Measurements from ENCODE around the gene ASB1.

The ASB1 gene

DNA sequence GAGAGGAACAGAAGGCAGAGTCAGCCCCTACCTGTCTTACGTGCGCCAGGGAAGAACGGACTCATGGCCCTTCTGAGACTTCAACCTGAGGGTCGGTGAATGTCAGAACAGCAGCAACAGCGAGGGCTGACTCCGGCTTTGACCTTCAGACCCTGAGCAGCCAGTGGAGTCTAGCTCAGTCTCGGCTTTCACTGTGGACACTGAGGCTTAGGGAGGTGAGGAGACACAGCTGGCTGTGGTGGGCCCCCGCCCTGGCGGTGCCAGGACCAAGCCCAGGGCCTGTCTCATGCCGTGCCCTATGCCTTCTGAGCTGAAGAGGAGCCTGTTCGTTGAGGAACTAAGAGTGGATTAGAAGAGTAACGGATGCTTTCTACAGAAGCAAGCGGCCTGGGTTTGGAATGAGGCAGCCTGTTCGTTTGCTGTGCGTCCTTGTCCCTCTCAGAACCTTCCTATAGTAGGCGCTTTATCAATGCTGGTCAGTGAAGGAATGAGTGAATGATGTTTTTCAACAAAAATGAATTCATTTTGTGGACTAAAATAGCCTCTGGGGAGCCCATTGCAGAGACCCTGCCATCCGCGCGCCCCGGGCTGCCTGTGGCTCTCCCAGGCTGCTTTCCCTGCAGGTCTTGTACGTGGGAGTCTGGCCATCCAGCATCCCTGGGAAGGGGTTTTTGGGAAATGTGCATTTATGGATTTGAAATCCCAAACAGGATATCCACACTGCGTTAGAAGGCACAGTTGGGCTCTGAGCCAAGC is 38.9 kb downstream of the ASB1 start:
- ChIA-PET CTCF (no interaction called here), POLR2A (no interaction called here)
- TF ChIP-seq LEF1 (IDR thresholded peaks at IDR 0.05; ENCODE audit: borderline replicate concordance) (no peak), ARNT (IDR thresholded peaks at IDR 0.05) (no peak), FOXK2 (IDR thresholded peaks at IDR 0.05) (no peak), L3MBTL2 (conservative IDR thresholded peaks at IDR 0.05) (no peak), SP1 (IDR thresholded peaks at IDR 0.05) (no peak), FOXM1 (IDR thresholded peaks at IDR 0.05; ENCODE audit: borderline replicate concordance) (no peak), TARDBP (IDR thresholded peaks at IDR 0.05) (no peak)
- no peak for DNase-seq (ENCODE audit: extremely low spot score)

DNA sequence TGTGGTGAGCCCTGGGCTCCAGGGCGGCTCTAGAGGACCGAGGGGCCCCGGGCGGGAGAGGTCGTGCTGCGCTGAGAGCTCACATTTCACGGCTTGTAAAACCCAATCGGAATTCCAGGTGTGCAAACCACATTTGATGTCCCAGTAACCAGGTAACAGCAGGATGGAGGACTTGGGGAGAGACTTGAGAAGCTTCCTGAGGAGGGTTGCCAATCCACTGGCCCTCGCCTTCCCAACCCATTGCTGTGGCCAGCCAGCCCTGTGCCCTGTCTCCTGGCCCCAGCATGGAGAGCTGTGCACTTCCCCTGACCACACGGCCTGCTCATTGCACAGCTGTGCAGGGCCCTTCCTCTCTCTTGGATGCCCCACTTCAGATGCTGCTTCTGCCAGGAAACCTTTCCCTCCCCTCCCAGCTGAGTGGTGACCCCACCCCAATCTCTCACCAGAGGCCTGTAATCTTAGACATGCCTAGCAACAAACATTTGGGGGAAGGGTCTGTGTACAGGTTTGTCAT is 39.6 kb downstream of the ASB1 start:
- POLR2A ChIA-PET, result no interaction called here
- CTCF ChIA-PET, result no interaction called here
- no peak for TF ChIP-seq TARDBP (IDR thresholded peaks at IDR 0.05)
- no peak for TF ChIP-seq L3MBTL2 (conservative IDR thresholded peaks at IDR 0.05)
- no peak for TF ChIP-seq NFRKB (IDR thresholded peaks at IDR 0.05)
- no peak for TF ChIP-seq ARNT (IDR thresholded peaks at IDR 0.05)
- no peak for TF ChIP-seq SUZ12 (IDR thresholded peaks at IDR 0.05)
- no peak for TF ChIP-seq LEF1 (IDR thresholded peaks at IDR 0.05; ENCODE audit: borderline replicate concordance)
- TF ChIP-seq ELF4 (IDR thresholded peaks at IDR 0.05), result no peak
- TF ChIP-seq, protein P1, sequence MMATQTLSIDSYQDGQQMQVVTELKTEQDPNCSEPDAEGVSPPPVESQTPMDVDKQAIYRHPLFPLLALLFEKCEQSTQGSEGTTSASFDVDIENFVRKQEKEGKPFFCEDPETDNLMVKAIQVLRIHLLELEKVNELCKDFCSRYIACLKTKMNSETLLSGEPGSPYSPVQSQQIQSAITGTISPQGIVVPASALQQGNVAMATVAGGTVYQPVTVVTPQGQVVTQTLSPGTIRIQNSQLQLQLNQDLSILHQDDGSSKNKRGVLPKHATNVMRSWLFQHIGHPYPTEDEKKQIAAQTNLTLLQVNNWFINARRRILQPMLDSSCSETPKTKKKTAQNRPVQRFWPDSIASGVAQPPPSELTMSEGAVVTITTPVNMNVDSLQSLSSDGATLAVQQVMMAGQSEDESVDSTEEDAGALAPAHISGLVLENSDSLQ (IDR thresholded peaks at IDR 0.05), result no peak
- no peak for DNase-seq (ENCODE audit: extremely low spot score)

DNA sequence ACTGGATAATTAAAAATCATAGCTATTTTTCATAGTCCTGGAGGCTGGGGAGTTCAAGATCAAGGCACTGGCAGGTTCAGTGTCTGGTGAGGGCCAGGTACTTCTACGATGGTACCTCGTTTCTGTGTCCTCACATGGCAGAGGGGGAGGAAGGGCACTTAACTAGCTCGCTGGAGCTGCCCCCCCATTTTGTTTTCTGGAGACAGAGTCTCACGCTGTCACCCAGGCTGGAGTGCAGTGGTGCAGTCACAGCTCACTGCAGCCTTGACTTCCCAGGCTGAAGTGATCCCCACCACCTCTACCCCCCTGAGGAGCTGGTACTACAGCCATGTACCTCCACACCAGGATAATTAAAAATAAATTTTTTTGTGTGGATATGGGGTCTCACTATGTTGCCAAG is 40.3 kb downstream of the ASB1 start:
- no peak for TF ChIP-seq TARDBP (IDR thresholded peaks at IDR 0.05)
- TF ChIP-seq CTBP1 (IDR thresholded peaks at IDR 0.05; ENCODE audit: borderline replicate concordance), result no peak
- no peak for TF ChIP-seq ELF4 (IDR thresholded peaks at IDR 0.05)
- TF ChIP-seq BHLHE40 (IDR thresholded peaks at IDR 0.05; ENCODE audit: borderline replicate concordance), result no peak
- TF ChIP-seq L3MBTL2 (conservative IDR thresholded peaks at IDR 0.05), result no peak
- no peak for TF ChIP-seq LEF1 (IDR thresholded peaks at IDR 0.05; ENCODE audit: borderline replicate concordance)
- no peak for TF ChIP-seq SUZ12 (IDR thresholded peaks at IDR 0.05)
- no peak for TF ChIP-seq ZNF384 (IDR thresholded peaks at IDR 0.05)
- POLR2A ChIA-PET, result no interaction called here
- DNase-seq (ENCODE audit: extremely low spot score), result no peak
- CTCF ChIA-PET, result no interaction called here

DNA sequence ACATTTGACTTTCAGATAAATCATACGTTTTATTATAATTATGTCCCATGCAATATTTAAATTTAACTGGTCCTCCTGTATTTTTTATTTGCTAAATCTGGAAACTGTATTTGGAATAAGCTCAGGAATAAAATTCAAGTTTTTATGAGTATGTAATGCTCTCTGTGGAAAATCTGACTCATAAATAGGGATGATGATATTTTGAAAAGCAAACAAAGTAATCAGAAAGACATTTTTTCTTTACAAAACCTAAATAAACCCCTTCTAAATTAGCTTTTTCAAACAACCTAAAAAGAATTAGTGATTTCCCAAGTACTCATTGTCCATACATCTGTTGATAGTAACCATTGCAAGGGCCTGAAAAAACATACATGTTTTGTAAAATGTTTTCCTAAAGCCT is 41.1 kb downstream of the ASB1 start:
- POLR2A ChIA-PET, result no interaction called here
- TF ChIP-seq FOXM1 (IDR thresholded peaks at IDR 0.05; ENCODE audit: borderline replicate concordance) (no peak), ELF4 (IDR thresholded peaks at IDR 0.05) (no peak), NFRKB (IDR thresholded peaks at IDR 0.05) (no peak), FOXA1 (IDR thresholded peaks at IDR 0.05) (no peak), L3MBTL2 (conservative IDR thresholded peaks at IDR 0.05) (no peak), CTBP1 (IDR thresholded peaks at IDR 0.05; ENCODE audit: borderline replicate concordance) (no peak), ARNT (IDR thresholded peaks at IDR 0.05) (no peak), SP1 (IDR thresholded peaks at IDR 0.05) (no peak), LEF1 (IDR thresholded peaks at IDR 0.05; ENCODE audit: borderline replicate concordance) (no peak), TARDBP (IDR thresholded peaks at IDR 0.05) (no peak), FOXK2 (IDR thresholded peaks at IDR 0.05) (no peak)
- TF ChIP-seq, protein P1 (IDR thresholded peaks at IDR 0.05), result no peak
- no peak for DNase-seq (ENCODE audit: extremely low spot score)
- CTCF ChIA-PET, result no interaction called here

DNA sequence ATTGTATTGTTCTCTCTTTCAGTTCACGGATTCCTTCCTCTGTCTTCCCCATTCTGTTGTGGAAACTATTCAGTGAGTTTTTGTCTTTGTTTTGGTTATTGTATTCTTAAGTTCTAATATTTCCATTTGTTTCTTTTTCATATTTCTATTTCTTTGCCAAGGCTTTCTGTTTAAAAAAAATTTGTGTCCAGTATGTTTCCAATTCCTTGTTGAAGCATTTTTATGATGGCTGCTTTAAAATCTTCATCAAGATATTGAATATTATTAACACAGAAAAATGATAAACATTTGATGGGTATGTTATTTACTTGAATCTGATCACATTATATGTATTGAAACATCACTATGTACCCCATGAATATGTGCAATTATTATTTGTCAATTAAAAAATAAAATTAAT is 42.4 kb downstream of the ASB1 start:
- TF ChIP-seq L3MBTL2 (conservative IDR thresholded peaks at IDR 0.05), result no peak
- TF ChIP-seq SUZ12 (IDR thresholded peaks at IDR 0.05), result no peak
- TF ChIP-seq CTBP1 (IDR thresholded peaks at IDR 0.05; ENCODE audit: borderline replicate concordance), result no peak
- TF ChIP-seq HDGF (IDR thresholded peaks at IDR 0.05; ENCODE audit: borderline replicate concordance), result no peak
- no peak for TF ChIP-seq ZNF384 (IDR thresholded peaks at IDR 0.05)
- no peak for TF ChIP-seq ELF4 (IDR thresholded peaks at IDR 0.05)
- TF ChIP-seq NFRKB (IDR thresholded peaks at IDR 0.05), result no peak
- POLR2A ChIA-PET, result no interaction called here
- no peak for DNase-seq (ENCODE audit: extremely low spot score)
- CTCF ChIA-PET, result no interaction called here

DNA sequence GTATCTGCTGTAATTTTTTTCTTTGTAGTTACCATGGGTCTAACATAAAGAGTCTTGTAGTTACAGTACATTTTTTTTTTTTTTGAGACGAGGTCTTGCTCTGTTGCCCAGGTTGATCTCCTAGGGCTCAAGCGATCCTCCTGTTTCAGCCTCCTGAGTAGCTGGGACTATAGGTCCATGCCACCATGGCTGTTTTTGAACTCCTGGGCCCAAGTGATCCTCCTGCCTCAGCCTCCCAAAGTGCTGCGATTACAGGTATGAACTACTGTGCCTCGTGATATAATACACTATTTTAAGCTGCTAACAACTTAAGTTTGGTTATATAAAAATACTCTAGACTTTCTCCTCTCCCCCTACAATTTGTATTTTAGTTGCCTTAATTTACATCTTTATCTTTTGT is 46.3 kb downstream of the ASB1 start:
- no peak for TF ChIP-seq SUZ12 (IDR thresholded peaks at IDR 0.05)
- TF ChIP-seq ARNT (IDR thresholded peaks at IDR 0.05), result no peak
- no peak for TF ChIP-seq NFRKB (IDR thresholded peaks at IDR 0.05)
- no peak for TF ChIP-seq BHLHE40 (IDR thresholded peaks at IDR 0.05; ENCODE audit: borderline replicate concordance)
- CTCF ChIA-PET, result no interaction called here
- DNase-seq (ENCODE audit: extremely low spot score), result no peak

DNA sequence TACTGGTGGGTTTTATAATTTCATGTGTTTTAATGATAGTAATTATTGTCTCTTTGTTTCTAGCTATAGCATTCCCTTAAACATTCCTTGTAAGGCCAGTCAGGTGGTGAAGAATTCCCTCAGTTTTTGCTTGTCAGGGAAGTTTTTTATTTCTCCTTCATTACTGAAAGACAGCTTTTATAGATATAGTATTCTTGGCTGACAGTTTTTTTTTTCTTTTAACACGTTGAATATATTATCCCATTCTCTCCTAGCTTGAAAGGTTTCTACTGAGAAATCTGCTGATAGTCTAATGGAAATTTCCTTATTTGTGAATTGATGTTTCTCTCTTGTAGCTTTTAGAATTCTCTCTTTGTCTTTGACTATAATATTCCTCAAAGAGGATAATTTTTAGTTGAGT is 46.8 kb downstream of the ASB1 start:
- DNase-seq (ENCODE audit: extremely low spot score), result no peak

More for the DNA sequence above, 46.3 kb downstream of the ASB1 start:
- POLR2A ChIA-PET, result no interaction called here

More for the DNA sequence above, 46.8 kb downstream of the ASB1 start:
- no peak for TF ChIP-seq FOXA1 (IDR thresholded peaks at IDR 0.05)
- TF ChIP-seq NFRKB (IDR thresholded peaks at IDR 0.05), result no peak
- no peak for TF ChIP-seq ARNT (IDR thresholded peaks at IDR 0.05)
- no peak for TF ChIP-seq ZNF384 (IDR thresholded peaks at IDR 0.05)
- no peak for TF ChIP-seq SP1 (IDR thresholded peaks at IDR 0.05)
- no peak for TF ChIP-seq FOXK2 (IDR thresholded peaks at IDR 0.05)
- TF ChIP-seq L3MBTL2 (conservative IDR thresholded peaks at IDR 0.05), result no peak
- no peak for TF ChIP-seq CTBP1 (IDR thresholded peaks at IDR 0.05; ENCODE audit: borderline replicate concordance)
- ChIA-PET CTCF (no interaction called here), POLR2A (no interaction called here)
